WTC11 (cell line): ENCODE measurements around the gene GOLT1B. TPM values are rescaled to one million over a fixed set of nuclear protein-coding genes. Genes with fewer than 3 reads are reported as not detected.

Experiments used
- ATAC-seq: fragments of 200-7000 bp; cut with Tn5 transposase; 2 replicates; pipeline ENCODE4 v1.10.0; 2021; ENCODE audit warnings: mild to moderate bottlenecking, moderate library complexity
- Bru-seq: library from RNA; stranded (reverse); fragments of 400-500 nt; gene quantifications from one replicate; lab custom pipeline; 2021; lab: Mats Ljungman, UMichigan
- CTCF ChIA-PET: fragments of 300-600 bp; sonication (Branson Sonifier 250); formaldehyde crosslinking; loops from one replicate; lab custom pipeline; 2021; ENCODE audit warnings: antibody characterized with exemption; lab: Charles Lee
- POLR2A ChIA-PET: fragments of 350-600 bp; sonication (Branson Sonifier 250); formaldehyde crosslinking; loops from one replicate; lab custom pipeline; 2021; ENCODE audit warnings: antibody characterized with exemption; lab: Charles Lee
- DNase-seq: peaks from one replicate; pipeline ENCODE4 v3.0.0; 2021; ENCODE audit warnings: low spot score
- H3K27ac Mint-ChIP-seq: 2 replicates; pipeline ENCODE4 v1.8.0; 2021; ENCODE audit warnings: mixed read lengths
- H3K27me3 Mint-ChIP-seq: 2 replicates; pipeline ENCODE4 v1.8.0; 2021; ENCODE audit warnings: low read depth, mild to moderate bottlenecking, moderate library complexity, mixed read lengths
- H3K36me3 Mint-ChIP-seq: 2 replicates; pipeline ENCODE4 v1.8.0; 2021; ENCODE audit warnings: mixed read lengths
- H3K4me1 Mint-ChIP-seq: 2 replicates; pipeline ENCODE4 v1.8.0; 2022; ENCODE audit warnings: mixed read lengths
- H3K4me3 Mint-ChIP-seq: 2 replicates; pipeline ENCODE4 v1.8.0; 2021; ENCODE audit warnings: mild to moderate bottlenecking, moderate library complexity, mixed read lengths
- H3K9me3 Mint-ChIP-seq: 2 replicates; pipeline ENCODE4 v1.8.0; 2021; ENCODE audit warnings: mixed read lengths
- AR ChIP-seq: fragments of 250-450 bp; sonication (Bioruptor Pico); IDR thresholded peaks from 2 replicates; pipeline ENCODE4 v1.9.0; 2021; ENCODE audit warnings: mild to moderate bottlenecking
- CBFB ChIP-seq: sonication (generic); formaldehyde crosslinking; IDR thresholded peaks from 2 replicates; pipeline ENCODE4 v1.8.1; 2022; ENCODE audit warnings: mild to moderate bottlenecking, low read depth, missing genetic modification reagents
- CREM ChIP-seq: sonication (generic); formaldehyde crosslinking; IDR thresholded peaks from 2 replicates; pipeline ENCODE4 v1.8.1; 2022; ENCODE audit warnings: mild to moderate bottlenecking, missing genetic modification reagents, moderate library complexity
- E2F1 ChIP-seq: sonication (generic); formaldehyde crosslinking; IDR thresholded peaks from 2 replicates; pipeline ENCODE4 v1.8.0; 2022; ENCODE audit warnings: mild to moderate bottlenecking, missing genetic modification reagents
- E2F4 ChIP-seq: sonication (generic); formaldehyde crosslinking; IDR thresholded peaks from 2 replicates; pipeline ENCODE4 v1.8.1; 2022; ENCODE audit warnings: low read depth, mild to moderate bottlenecking, moderate library complexity, missing genetic modification reagents, borderline replicate concordance
- FOXK1 ChIP-seq: sonication (generic); formaldehyde crosslinking; IDR thresholded peaks from 2 replicates; pipeline ENCODE4 v1.8.0; 2022; ENCODE audit warnings: mild to moderate bottlenecking, moderate library complexity, missing genetic modification reagents
- FOXP1 ChIP-seq: sonication (generic); formaldehyde crosslinking; IDR thresholded peaks from 2 replicates; pipeline ENCODE4 v1.8.0; 2022; ENCODE audit warnings: missing genetic modification reagents, mild to moderate bottlenecking, moderate library complexity, borderline replicate concordance
- GABPB1 ChIP-seq: sonication (generic); formaldehyde crosslinking; IDR thresholded peaks from 2 replicates; pipeline ENCODE4 v1.8.1; 2023; ENCODE audit warnings: mild to moderate bottlenecking, missing genetic modification reagents
- HMGA2 ChIP-seq: fragments of 250-450 bp; sonication (Bioruptor Pico); IDR thresholded peaks from 2 replicates; pipeline ENCODE4 v1.4.0; 2021; ENCODE audit warnings: mild to moderate bottlenecking, moderate library complexity
- IRF1 ChIP-seq: sonication (generic); formaldehyde crosslinking; IDR thresholded peaks from 2 replicates; pipeline ENCODE4 v1.8.0; 2023; ENCODE audit warnings: missing genetic modification reagents
- NFATC4 ChIP-seq: fragments of 250-450 bp; sonication (Bioruptor Pico); IDR thresholded peaks from 2 replicates; pipeline ENCODE4 v1.9.0; 2021; ENCODE audit warnings: mild to moderate bottlenecking
- NFE2L1 ChIP-seq: sonication (generic); formaldehyde crosslinking; IDR thresholded peaks from 2 replicates; pipeline ENCODE4 v1.8.1; 2023; ENCODE audit warnings: missing genetic modification reagents
- NFYB ChIP-seq: sonication (generic); formaldehyde crosslinking; conservative IDR thresholded peaks from 2 replicates; pipeline ENCODE4 v1.8.0; 2022; ENCODE audit warnings: low read depth, missing genetic modification reagents
- NR1H2 ChIP-seq: sonication (generic); formaldehyde crosslinking; IDR thresholded peaks from 2 replicates; pipeline ENCODE4 v1.9.0; 2021; ENCODE audit warnings: mild to moderate bottlenecking, moderate library complexity, missing genetic modification reagents
- RORB ChIP-seq: fragments of 250-450 bp; sonication (Bioruptor Pico); IDR thresholded peaks from 2 replicates; pipeline ENCODE4 v1.9.0; 2021; ENCODE audit warnings: mild to moderate bottlenecking
- SP1 ChIP-seq: sonication (generic); formaldehyde crosslinking; conservative IDR thresholded peaks from 2 replicates; pipeline ENCODE4 v1.8.1; 2022; ENCODE audit warnings: missing genetic modification reagents
- TCF7 ChIP-seq: sonication (generic); formaldehyde crosslinking; IDR thresholded peaks from 2 replicates; pipeline ENCODE4 v1.8.0; 2022; ENCODE audit warnings: mild to moderate bottlenecking, low read depth, missing genetic modification reagents, moderate library complexity
- TEAD4 ChIP-seq: sonication (generic); formaldehyde crosslinking; IDR thresholded peaks from 2 replicates; pipeline ENCODE4 v1.8.0; 2022; ENCODE audit warnings: mild to moderate bottlenecking, missing genetic modification reagents
- ZNF263 ChIP-seq: sonication (generic); formaldehyde crosslinking; IDR thresholded peaks from 2 replicates; pipeline ENCODE4 v1.8.1; 2022; ENCODE audit warnings: low read depth, mild to moderate bottlenecking, moderate library complexity, missing genetic modification reagents
- ZNF532 ChIP-seq: fragments of 250-450 bp; sonication (Bioruptor Pico); IDR thresholded peaks from 2 replicates; pipeline ENCODE4 v1.9.0; 2021; ENCODE audit warnings: mild to moderate bottlenecking, borderline replicate concordance
- long read RNA-seq, 3 experiments: library from RNA in 1 of 3; library from capped mRNA in 1 of 3; library from polyadenylated mRNA in 1 of 3; unstranded in 2 of 3; stranded (forward) in 1 of 3; transcript quantifications; one replicate each; pipeline ENCODE4 v2.0.0, GENCODE V29; 2021
- total RNA-seq: library from RNA; stranded (reverse); gene quantifications from 3 replicates; pipeline ENCODE4 v1.2.3, GENCODE V29; 2021
- TF ChIP-seq, protein P1 (sequence below): sonication (generic); formaldehyde crosslinking; conservative IDR thresholded peaks from 2 replicates; pipeline ENCODE4 v1.8.1; 2022; ENCODE audit warnings: mild to moderate bottlenecking, missing genetic modification reagents
- TF ChIP-seq, protein P2 (sequence below): sonication (generic); formaldehyde crosslinking; IDR thresholded peaks from 2 replicates; pipeline ENCODE4 v1.8.1; 2022; ENCODE audit warnings: mild to moderate bottlenecking, moderate library complexity, missing genetic modification reagents

GOLT1B gene, protein sequence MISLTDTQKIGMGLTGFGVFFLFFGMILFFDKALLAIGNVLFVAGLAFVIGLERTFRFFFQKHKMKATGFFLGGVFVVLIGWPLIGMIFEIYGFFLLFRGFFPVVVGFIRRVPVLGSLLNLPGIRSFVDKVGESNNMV
- total RNA-seq: 36.1 to 39.7 TPM (median 37.1 TPM) in 3 replicates
- percentile 93 among the genes with signal in this experiment for Bru-seq, nascent RNA
- long read RNA-seq, experiment 1, transcript GOLT1B-207 (6 exons, 562 nt): minor isoform, 6 of 224 reads
- long read RNA-seq, experiment 1, transcript GOLT1B-203 (6 exons, 1,210 nt): minor isoform, 15 of 224 reads
- long read RNA-seq, experiment 1, transcript GOLT1B-201 (5 exons, 3,227 nt): major isoform, 172 of 224 reads
- long read RNA-seq, experiment 1, partial matches to known transcripts: 3 of 224 reads
- long read RNA-seq, experiment 1, other reads (novel, unspliced or antisense): 21 of 224 reads
- long read RNA-seq, experiment 2, transcript GOLT1B-201 (5 exons, 3,227 nt): major isoform, 32 of 55 reads
- long read RNA-seq, experiment 2, partial matches to known transcripts: 4 of 55 reads
- long read RNA-seq, experiment 2, other reads (novel, unspliced or antisense): 18 of 55 reads
- long read RNA-seq, experiment 3, transcript GOLT1B-203 (6 exons, 1,210 nt): minor isoform, 6 of 75 reads
- long read RNA-seq, experiment 3, transcript GOLT1B-201 (5 exons, 3,227 nt): major isoform, 63 of 75 reads
- long read RNA-seq, experiment 3, partial matches to known transcripts: 1 of 75 reads
- long read RNA-seq, experiment 3, other reads (novel, unspliced or antisense): 3 of 75 reads

- Mint-ChIP-seq H3K4me1 (peaks cover 14% of the 10 kb centered on the region), H3K9me3 (no peaks in the 10 kb centered on the region), H3K27ac (no peak within 1 kb of the TSS), H3K4me3 (no peak within 1 kb of the TSS), H3K36me3 (peaks cover 12% of the 10 kb centered on the region; the same call in 1 of the 2 replicates), H3K27me3 (no peaks in the 10 kb centered on the region)
- DNase-seq (peak; percentile 88), ATAC-seq (peak; percentile 92)
- ChIA-PET POLR2A (interaction anchor here (0.6 to 1.4 kb wide), 6 partner anchors 10 to 179 kb away, joined by 3 to 11 read pairs (median 6); partner anchors contain the start of genes LDHB and PYROXD1), CTCF (interaction anchor here (0.7 to 1.4 kb wide), 3 partner anchors 15 to 151 kb away, joined by 3 to 4 read pairs (median 3); no protein-coding TSS in a partner anchor)
- TF ChIP-seq FOXK1 (peak; percentile 99), IRF1 (CRISPR knock-in tag) (no peak), NFE2L1 (CRISPR knock-in tag) (no peak), AR (no peak), NFATC4 (CRISPR knock-in tag) (no peak), GABPB1 (CRISPR knock-in tag) (peak; percentile 26; the same call in 1 of the 2 replicates), RORB (CRISPR knock-in tag) (no peak), NFYB (CRISPR knock-in tag) (peak; percentile 96), CBFB (CRISPR knock-in tag) (no peak), ZNF263 (CRISPR knock-in tag) (no peak), HMGA2 (CRISPR knock-in tag) (no peak), TCF7 (CRISPR knock-in tag) (no peak), SP1 (CRISPR knock-in tag) (peak; percentile 87), E2F4 (CRISPR knock-in tag) (peak; percentile 85), FOXP1 (peak; percentile 62; the same call in 1 of the 2 replicates), NR1H2 (CRISPR knock-in tag) (no peak), TEAD4 (no peak), E2F1 (no peak), ZNF532 (CRISPR knock-in tag) (no peak), CREM (CRISPR knock-in tag) (peak; percentile 76; the same call in 1 of the 2 replicates)
- TF ChIP-seq, protein P1, sequence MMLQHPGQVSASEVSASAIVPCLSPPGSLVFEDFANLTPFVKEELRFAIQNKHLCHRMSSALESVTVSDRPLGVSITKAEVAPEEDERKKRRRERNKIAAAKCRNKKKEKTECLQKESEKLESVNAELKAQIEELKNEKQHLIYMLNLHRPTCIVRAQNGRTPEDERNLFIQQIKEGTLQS (CRISPR knock-in tag): no peak
- TF ChIP-seq, protein P2, sequence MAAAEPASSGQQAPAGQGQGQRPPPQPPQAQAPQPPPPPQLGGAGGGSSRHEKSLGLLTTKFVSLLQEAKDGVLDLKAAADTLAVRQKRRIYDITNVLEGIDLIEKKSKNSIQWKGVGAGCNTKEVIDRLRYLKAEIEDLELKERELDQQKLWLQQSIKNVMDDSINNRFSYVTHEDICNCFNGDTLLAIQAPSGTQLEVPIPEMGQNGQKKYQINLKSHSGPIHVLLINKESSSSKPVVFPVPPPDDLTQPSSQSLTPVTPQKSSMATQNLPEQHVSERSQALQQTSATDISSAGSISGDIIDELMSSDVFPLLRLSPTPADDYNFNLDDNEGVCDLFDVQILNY (CRISPR knock-in tag): peak; percentile 92
Measured at GRCh38 chr12:21501258-21502163, at the start of gene GOLT1B, which contains the start of gene RECQL. Gene GOLT1B (plus strand): TSS chr12:21501789. CDS start chr12:21501924, 135 bp downstream. Gene RECQL (minus strand): TSS chr12:21501635. CDS start chr12:21499570, 2,065 bp downstream.
